DOHH2 (cell line): ENCODE measurements around the gene USF2.
A peak's percentile ranks its signal among the peaks of the same experiment; 100 is the strongest.

Source experiments
- H3F3A ChIP-seq: fragments of 200-600 bp; sonication (generic), shearing (Covaris generic); 2 replicates; pipeline ENCODE4 v1.6.0; 2016; ENCODE audit warnings: antibody characterized with exemption, mild to moderate bottlenecking; ENCODE audit not compliant: control insufficient read depth, insufficient read depth
- H3K27ac ChIP-seq: fragments of 200-600 bp; sonication (generic); 2 replicates; pipeline ENCODE4 v1.5.1; 2014; ENCODE audit warnings: low read depth, mild to moderate bottlenecking, low read length, moderate library complexity
- H3K27me3 ChIP-seq: fragments of 200-600 bp; sonication (generic); 2 replicates; pipeline ENCODE4 v1.6.1; 2014; ENCODE audit warnings: mild to moderate bottlenecking, low read length, mixed read lengths; ENCODE audit not compliant: control insufficient read depth
- H3K36me3 ChIP-seq: fragments of 200-600 bp; sonication (generic); 2 replicates; pipeline ENCODE4 v1.6.1; 2014; ENCODE audit warnings: mild to moderate bottlenecking, low read length, moderate library complexity, mixed read lengths; ENCODE audit not compliant: control insufficient read depth
- H3K4me1 ChIP-seq: fragments of 200-600 bp; sonication (generic); 2 replicates; pipeline ENCODE4 v1.6.1; 2014; ENCODE audit warnings: mild to moderate bottlenecking, low read length, mixed read lengths; ENCODE audit not compliant: control insufficient read depth
- H3K4me2 ChIP-seq: fragments of 200-600 bp; sonication (generic); 2 replicates; pipeline ENCODE4 v1.6.0; 2014; ENCODE audit warnings: mild to moderate bottlenecking, low read length, moderate library complexity
- H3K4me3 ChIP-seq: fragments of 200-600 bp; sonication (generic); 2 replicates; pipeline ENCODE4 v1.5.1; 2014; ENCODE audit warnings: mild to moderate bottlenecking, low read length, mixed read lengths
- H3K79me2 ChIP-seq: fragments of 200-600 bp; sonication (generic); 2 replicates; pipeline ENCODE4 v1.6.1; 2014; ENCODE audit warnings: mild to moderate bottlenecking, low read length, mixed read lengths; ENCODE audit not compliant: control insufficient read depth
- H3K9me2 ChIP-seq: fragments of 200-600 bp; sonication (generic); replicated peaks from 2 replicates; pipeline ENCODE4 v1.6.1; 2014; ENCODE audit warnings: mild to moderate bottlenecking, low read length, mixed read lengths; ENCODE audit not compliant: control insufficient read depth
- H3K9me3 ChIP-seq: fragments of 200-600 bp; sonication (generic); 2 replicates; pipeline ENCODE4 v1.6.1; 2014; ENCODE audit warnings: antibody characterized with exemption, low read length, mixed read lengths; ENCODE audit not compliant: control insufficient read depth, insufficient read depth
- H4K20me1 ChIP-seq: fragments of 200-600 bp; sonication (generic); 2 replicates; pipeline ENCODE4 v1.6.0; 2014; ENCODE audit warnings: low read depth, mild to moderate bottlenecking, antibody characterized with exemption, low read length, moderate library complexity; ENCODE audit not compliant: control insufficient read depth, insufficient read depth
- CTCF ChIP-seq: fragments of 200-600 bp; sonication (generic); IDR thresholded peaks from one replicate; pipeline ENCODE4 v1.5.1; 2014; ENCODE audit warnings: antibody characterized with exemption, mild to moderate bottlenecking, low read depth, low read length; ENCODE audit not compliant: poor library complexity, severe bottlenecking
- EZH2phosphoT487 ChIP-seq: fragments of 200-600 bp; sonication (generic); IDR thresholded peaks from 2 replicates; pipeline ENCODE4 v1.6.1; 2017; ENCODE audit warnings: borderline replicate concordance, mild to moderate bottlenecking, antibody characterized with exemption, low read length, moderate library complexity, mixed read lengths

USF2 gene

DNA sequence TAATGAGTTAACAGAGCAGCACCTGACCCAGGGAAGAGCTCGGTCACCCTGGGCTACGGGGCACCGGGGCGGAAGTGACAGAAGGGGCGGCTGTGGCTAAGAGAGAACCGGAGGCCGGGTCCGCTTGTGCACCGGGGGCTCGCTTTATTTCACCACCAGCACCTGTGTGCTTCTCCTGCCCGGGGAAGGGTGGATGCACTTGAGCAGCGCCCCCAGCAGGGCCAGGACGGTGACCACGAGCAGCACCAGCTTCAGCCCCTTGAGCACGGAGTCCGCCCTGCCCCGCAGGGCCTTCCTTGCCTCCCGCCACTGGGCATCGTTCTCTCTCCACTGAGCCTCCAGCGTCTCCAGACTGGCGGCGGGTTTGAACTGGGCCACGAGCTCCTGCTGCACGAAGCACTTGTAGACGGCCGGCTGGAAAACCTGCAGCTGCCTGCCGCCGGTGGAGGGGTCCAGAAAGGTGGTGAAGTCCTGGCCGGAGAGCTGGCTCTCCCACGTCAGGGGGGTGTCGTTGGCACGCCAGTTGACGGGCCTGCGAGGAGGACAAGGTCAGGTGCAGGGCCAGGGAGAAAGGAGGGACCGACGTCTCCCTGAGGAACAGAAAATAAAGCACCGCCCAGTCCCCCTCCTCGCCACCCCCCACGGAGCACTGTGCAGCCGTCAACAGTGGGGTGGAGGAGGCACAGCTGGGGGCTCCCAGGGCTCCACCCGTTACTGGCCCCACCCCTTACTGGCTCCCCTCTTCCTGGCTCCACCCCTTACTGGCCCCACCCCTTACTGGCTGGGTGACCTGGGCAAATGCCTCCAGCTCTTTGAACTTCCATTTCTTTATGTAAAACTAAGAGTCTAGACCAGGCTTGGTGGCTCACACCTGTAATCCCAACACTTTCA, 43.8 kb upstream of the USF2 start:
- Histone ChIP-seq H3K4me1 (peaks cover 22% of the 10 kb centered on the region), H3F3A (no peaks in the 10 kb centered on the region), H3K27ac (no peak overlapping the region), H3K79me2 (no peaks in the 10 kb centered on the region), H3K4me3 (no peak overlapping the region), H3K9me3 (no peaks in the 10 kb centered on the region), H3K9me2 (no peaks in the 10 kb centered on the region), H4K20me1 (no peaks in the 10 kb centered on the region), H3K36me3 (no peaks in the 10 kb centered on the region), H3K27me3 (no peaks in the 10 kb centered on the region), H3K4me2 (no peak overlapping the region)
- no peak for TF ChIP-seq EZH2phosphoT487
- peak; percentile 27 for TF ChIP-seq CTCF

GRCh38 chr19:35225951-35226350, 42.8 kb upstream of the USF2 start:
- Histone ChIP-seq H3K27ac (no peak overlapping the region), H3K4me2 (no peak overlapping the region), H3K9me3 (no peaks in the 10 kb centered on the region), H3F3A (no peaks in the 10 kb centered on the region), H3K79me2 (no peaks in the 10 kb centered on the region), H3K27me3 (no peaks in the 10 kb centered on the region), H3K4me3 (no peak overlapping the region), H3K4me1 (peaks cover 22% of the 10 kb centered on the region), H4K20me1 (no peaks in the 10 kb centered on the region), H3K36me3 (no peaks in the 10 kb centered on the region), H3K9me2 (no peaks in the 10 kb centered on the region)
- no peak for TF ChIP-seq CTCF

DNA sequence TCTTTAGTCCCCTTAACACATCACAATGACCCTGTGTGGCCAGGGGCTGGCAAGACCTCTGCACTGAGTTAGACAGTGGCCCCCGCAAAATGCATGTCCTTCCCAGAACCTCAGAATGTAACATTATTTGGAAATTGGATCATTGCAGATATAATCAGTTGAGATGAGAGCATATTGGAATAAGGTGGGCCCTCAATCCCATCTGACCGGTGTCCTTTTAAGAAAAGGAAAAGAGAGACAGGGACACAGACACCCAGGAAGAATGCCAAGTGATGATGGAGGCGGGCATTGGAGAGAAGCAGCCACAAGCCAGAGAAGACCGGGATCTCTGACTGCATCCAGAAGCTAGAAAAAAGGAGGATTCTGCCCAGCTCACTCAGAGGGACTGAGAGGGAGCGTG, 42.0 kb upstream of the USF2 start:
- no peak overlapping the region for H3K4me2 ChIP-seq

More for the DNA sequence above, 42.0 kb upstream of the USF2 start:
- Histone ChIP-seq H3K9me3 (no peaks in the 10 kb centered on the region), H3K4me3 (no peak overlapping the region), H3K4me1 (peaks cover 22% of the 10 kb centered on the region), H4K20me1 (no peaks in the 10 kb centered on the region), H3K79me2 (no peaks in the 10 kb centered on the region), H3K27ac (no peak overlapping the region), H3K9me2 (no peaks in the 10 kb centered on the region), H3K27me3 (0 out of 2 replicates have a peak, but pooled peaks cover under 1% of the 10 kb centered on the region), H3F3A (no peaks in the 10 kb centered on the region), H3K36me3 (no peaks in the 10 kb centered on the region)
- TF ChIP-seq EZH2phosphoT487 (no peak), CTCF (no peak)
